ENCODE measurements around the gene AOPEP.
"Not testable (repeated sequence)": the region's sequence is repeated elsewhere in the genome, so short reads cannot be mapped to it uniquely, and the experiment has no call there.

The AOPEP gene

DNA sequence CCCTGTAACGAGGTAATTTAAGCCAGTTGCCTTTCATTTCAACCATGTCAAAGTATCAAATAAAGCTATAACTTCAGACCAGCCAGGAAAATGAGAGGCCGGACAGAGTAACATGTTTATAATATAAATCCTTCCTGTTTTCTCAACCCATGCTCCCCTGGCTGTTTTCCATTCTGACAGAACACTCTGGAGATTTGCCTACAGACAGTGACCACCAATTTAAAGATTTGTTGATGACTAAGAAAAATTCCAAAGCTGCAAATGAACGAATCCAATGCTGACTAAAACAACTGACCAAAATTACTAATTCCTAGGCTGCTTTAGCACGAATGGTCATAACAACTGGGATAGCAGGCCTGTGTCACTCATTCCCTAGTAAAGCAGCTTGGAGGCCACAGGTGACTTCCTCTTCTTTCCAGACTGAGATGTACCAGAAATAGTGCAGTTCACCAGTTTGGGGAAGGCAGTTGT lies 141.4 kb downstream of the AOPEP start:
- no peak for DNase-seq (ENCODE audit: low read depth in 2 of 3, low spot score in 2 of 3)

DNA sequence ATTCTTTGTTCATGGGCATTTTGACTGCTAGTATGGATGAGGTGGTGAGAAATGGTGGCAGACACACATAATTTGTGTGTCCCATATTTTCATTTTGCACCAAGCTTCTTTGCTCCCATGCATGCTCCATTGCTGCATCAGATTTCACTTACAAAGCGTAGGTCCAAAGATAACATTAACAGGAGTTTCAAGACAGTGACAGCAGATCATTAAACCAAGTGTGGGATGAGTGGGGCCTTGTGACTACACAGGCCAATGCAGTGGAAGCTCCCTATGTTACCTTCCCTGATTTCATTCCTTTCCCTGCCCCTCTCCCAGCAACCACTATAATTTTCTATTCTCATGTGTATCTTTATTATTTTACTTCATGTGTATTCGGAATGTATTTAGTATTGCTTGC lies 142.0 kb downstream of the AOPEP start:
- DNase-seq (ENCODE audit: low read depth in 2 of 3, low spot score in 2 of 3) = no peak

DNA sequence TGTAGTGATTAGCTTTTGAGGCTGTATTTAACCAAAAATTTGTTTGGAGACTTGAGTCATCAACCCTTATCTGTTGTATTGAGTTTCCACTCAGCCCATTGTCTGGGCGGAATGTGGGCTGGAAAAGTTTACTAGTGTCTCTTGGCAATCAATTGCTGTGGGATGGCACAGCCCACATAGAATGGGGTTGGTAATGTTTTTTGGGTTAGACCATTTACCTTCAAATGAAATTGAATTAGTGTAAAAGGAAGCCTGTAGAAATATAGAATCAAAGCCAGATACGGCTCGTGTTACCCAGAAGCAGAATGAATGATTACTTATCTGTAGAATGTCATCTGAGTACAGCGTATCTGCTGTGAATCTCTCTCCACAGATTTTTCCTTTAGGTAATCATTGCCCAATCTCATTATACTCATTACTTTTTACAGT lies 142.9 kb downstream of the AOPEP start:
- DNase-seq (ENCODE audit: low read depth in 2 of 3, low spot score in 2 of 3) = no peak

DNA sequence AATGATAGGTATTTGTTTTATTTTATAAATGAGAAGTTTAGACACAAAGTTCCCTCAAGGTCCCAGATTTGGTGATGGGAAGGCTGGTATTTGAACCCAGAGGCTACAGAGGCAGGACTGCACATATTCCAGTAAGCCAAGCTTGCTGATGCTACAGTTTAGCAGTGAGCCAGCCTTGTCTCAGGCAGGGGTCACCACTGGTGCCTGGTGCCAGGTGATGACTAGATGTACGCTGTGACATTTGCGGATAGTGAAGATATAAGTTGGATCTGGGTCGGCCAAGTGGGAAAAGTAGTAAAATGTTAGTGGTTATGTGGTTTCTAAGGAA lies 143.9 kb downstream of the AOPEP start:
- DNase-seq (ENCODE audit: low read depth in 2 of 3, low spot score in 2 of 3) = no peak

DNA sequence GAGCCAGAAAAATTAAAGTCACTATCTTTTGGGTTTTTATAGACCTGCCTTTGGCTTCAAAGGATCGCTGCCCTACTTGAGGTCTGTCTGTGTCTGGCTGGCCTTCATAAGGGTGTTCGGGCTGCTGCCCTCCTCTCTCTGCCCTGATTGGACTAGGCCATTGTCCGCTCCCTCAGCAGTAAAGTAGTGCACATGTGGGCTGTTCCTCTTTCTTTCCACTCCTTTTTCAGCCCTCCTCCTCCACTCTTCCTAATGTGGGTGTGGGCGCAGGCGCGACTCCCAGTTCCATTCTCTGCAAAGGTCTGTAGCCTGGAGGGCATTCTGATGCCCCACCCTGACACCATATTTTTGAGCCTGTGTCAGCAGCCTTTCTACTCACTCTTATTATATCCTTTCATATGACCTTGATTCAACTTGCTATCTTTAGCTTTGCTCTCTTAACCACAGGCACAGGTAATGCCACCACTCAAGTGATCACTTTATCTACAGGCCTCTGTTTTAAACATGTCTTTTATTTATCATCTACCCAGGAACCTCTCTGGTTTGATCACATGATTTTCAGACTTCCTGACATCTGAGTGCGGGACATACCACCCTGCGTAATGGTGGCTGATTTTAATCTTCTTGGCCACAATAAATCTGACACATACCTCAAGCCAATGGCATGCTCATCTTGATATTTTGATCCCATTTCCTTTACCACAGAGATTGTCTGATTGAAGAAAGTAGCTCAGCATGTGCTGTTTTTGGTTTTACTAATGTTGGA lies 144.5 kb downstream of the AOPEP start:
- no peak for DNase-seq (ENCODE audit: low read depth in 2 of 3, low spot score in 2 of 3)

DNA sequence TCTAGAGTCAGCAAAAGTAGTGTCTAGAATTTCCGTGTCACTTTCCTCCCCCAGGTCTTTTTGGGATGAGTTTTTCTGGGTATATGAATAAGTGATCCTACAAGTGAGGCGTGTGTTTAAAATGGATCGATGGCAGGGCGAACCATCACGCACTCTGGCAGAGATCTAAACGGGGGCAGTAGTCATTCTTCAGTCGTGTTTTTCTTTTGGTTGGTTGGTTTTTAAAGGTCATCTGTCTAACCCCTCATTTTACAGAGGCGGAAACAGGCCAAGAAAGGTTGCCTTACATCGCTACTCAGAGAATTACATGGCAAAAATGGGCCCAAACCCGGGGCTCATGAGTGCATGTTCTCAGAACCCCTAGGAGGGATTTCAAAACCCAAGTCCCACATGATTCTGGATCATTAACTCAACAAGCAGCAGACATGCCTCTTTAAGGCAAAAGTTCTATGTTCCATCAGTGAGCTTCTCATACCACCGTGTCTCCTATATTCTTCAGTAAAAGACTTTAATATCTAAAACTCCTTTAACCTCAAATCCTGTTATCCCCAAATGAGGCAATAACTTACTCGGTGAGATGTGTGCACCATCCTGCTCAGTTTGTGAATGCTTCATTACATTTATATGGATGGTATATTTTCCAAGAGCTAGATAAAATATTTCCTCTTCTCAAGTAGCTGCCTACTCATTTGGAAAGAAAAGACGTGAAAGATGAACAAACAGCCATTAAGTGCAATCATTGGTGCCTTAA lies 145.8 kb downstream of the AOPEP start:
- DNase-seq (ENCODE audit: low read depth in 2 of 3, low spot score in 2 of 3) = no peak

DNA sequence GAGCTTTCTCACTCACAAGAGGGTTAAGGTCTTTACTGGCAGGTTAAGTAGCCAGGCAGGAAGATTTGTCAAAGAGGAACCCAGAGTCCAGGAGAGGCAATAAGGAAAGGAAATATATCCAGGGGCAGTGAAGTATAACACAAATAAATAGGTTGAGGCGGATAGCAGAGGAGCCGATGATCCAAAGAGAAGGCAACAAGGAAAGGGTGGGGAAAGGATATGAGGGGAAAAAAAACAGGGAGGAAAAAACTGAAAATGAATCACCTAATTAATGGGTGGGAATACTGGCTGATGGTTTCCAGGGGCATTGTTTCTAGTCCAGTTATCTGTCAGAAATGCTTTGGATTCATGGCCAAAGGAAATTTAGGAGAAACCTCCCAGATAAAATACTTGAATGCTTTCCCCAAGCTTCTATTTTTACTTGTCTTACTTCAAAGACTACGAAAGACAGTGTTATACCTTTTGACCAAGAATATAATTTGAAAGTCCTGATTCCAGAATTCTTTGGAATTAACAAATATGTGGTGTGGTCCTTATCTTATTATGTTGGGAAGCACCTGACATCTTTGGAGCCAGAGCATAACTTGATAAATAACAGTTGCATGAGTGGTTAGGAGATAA lies 146.5 kb downstream of the AOPEP start:
- DNase-seq (ENCODE audit: low read depth in 2 of 3, low spot score in 2 of 3) = no peak

DNA sequence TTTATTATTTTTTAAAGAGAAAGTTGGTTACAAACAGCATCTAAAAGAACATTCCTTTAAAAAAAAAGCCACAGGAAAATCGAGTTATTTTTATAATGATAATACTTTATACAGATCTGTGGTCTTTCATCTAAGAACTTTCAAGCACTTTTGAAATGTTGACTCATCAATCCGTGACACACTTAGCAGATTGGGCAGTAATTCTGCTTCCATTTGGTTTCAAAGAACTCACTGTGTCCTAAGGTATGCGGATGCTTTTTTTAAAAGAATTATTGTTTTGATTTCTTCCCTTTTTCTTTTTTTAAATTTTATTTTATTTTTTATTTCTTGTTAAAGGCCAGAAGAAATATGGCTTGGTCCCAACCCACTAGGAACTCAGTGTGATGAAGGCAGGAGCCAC lies 147.8 kb downstream of the AOPEP start:
- DNase-seq (ENCODE audit: low read depth in 2 of 3, low spot score in 2 of 3) = no peak

DNA sequence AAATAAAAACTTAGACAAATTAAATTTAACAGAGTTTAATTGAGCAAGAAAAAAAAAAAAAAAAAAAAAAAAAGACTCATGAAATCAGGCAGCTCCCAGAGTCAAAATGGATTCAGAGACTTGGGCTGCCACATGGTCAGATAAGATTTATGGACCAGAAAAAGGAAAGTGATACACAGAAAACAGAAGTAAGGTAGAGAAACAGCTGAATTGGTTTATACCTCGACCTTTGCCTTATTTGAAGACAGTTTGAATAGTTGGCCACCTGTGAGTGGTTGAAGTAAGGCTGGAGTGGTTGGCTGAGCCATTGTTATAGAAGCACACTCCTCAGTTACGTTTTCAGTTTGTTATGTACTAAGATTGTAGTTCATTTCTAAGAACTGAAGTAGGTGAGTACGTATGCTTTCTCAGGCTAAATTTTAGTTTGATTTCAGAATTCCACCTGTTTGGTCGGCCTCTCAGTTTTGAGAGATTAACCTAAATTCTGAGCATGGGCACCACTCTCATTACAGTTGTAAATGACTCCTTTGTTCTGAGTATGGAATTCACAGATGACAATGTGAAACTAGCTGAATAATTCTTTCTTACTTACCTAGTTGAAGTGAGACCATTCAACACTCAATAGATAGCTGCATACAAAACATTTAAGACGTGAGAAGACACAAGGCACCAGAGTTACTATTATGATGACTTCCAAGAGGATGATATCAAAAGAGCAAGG lies 149.0 kb downstream of the AOPEP start:
- DNase-seq (ENCODE audit: low read depth in 2 of 3, low spot score in 2 of 3) = no peak

DNA sequence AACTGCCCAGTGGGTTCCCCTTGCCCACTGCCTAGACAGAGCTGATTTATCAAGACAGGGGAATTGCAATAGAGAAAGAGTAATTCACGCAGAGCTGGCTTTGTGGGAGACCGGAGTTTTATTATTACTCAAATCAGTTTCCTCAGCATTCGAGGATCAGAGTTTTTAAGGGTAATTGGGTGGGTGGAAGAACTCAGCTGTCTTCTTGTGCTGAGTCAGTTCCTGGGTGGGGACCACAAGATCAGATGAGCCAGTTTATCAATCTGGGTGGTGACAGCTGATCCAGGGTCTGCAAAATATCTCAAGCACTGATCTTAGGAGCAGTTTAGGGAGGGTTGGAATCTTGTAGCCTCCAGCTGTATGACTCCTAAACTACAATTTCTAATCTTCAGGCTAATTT lies 152.3 kb downstream of the AOPEP start:
- DNase-seq (ENCODE audit: low read depth in 2 of 3, low spot score in 2 of 3) = not testable (repeated sequence)

DNA sequence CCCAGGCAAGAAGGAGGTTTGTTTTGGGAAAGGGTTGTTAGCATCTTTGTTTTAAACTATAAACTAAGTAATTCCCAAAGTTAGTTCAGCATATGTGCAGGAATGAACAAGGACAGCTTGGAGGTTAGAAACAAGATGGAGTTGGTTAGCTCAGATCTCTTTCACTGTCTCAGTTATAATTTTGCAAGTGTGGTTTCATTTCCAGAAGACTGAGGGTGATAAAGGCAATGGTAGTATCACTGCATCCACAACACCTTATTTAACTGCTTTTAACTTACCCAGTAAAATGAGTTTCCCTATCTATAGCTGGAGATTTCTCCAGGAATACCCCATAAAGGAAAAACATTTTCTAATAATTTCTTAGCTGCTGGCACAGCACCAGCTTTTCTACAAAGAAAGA lies 152.7 kb downstream of the AOPEP start:
- no peak for DNase-seq (ENCODE audit: low read depth in 2 of 3, low spot score in 2 of 3)

DNA sequence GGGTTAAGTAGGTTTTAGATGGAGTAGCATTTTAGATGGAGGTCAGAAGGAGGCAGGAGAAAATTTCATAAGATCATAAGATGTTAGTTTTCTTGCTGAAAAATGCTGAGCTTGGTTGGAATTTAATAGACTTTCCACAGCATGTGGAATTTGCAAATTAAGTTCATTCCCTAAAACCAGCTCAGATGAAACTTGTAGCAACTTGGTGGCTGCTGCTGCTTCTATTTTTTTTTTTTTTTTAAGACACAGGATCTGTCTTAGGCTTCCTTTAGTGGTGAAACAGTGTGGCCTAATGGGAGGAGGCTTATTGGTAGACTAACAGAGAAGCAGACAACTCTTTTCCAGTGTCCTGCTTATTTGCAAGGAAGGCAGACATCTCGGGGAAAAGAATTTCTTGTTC lies 154.5 kb downstream of the AOPEP start:
- DNase-seq (ENCODE audit: low read depth in 2 of 3, low spot score in 2 of 3) = no peak

DNA sequence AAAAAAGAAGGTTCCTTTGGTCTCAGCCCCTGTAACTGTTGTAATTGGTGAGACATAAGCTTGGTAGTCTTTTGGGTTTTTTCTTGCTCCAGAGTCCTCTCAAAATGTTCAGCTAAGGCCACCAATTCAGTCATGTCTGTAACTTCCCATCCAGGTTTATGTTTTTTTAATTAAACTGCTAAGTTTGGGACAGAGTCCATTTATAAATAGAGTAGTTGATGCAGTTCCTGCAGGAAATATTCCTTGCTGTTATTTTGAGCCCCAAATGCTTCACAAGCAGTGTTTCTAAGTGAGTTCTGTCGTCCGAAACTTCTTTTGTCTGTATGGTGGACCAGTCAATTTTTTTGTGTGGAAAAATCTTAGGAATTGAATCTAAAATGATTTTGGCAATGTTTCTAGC lies 155.0 kb downstream of the AOPEP start:
- no peak for DNase-seq (ENCODE audit: low read depth in 2 of 3, low spot score in 2 of 3)

DNA sequence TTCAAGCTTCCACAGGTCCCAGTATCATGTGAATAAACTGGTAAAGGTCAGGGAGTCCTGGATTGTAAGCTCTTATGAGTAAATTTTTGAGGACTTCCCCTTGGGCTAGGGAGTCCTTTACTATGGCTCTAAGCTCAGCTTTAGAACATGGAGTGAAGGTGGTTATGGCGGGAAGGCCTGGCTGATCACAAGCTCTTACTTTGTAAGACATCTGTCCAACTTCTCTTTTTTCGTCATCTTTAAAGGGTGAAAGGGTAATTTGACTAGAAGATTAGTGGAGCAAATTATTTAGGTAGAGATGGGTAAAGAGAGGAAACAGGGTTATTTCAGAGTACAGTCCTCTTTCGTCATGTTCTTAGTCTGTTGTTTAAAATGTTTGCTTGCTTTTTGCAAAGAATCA lies 155.4 kb downstream of the AOPEP start:
- DNase-seq (ENCODE audit: low read depth in 2 of 3, low spot score in 2 of 3) = no peak

DNA sequence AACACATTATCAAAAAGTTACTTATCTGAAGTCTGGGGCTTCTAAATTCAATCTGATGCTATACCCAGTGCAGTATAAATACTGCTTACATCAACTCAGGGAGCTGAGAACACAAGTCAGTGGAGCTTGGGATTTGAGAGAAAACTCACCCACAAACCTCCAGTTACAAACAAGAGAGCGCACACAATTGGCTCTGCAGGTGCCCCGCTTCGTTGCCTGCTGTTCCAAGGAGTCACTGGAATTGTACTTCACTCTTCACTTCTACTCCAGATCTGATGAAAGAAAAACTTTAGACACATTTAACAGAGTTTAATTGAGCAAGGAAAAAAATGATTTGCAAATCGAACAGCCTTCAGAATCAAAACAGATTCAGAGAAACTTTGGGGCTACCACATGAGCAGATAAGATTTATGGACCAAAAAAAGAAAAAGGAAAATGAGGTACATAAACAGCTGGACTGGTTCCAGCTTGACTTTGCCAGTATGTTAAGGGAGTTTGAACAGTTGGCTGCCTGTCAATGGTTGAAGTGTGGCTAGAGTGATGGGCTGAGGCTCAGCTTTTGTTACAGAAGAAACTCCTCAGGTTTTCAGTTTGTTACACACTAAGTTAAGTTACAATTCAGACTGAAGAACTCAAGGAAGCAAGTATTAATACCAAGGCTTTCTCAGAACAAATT lies 156.6 kb downstream of the AOPEP start:
- DNase-seq (ENCODE audit: low read depth in 2 of 3, low spot score in 2 of 3) = no peak

DNA sequence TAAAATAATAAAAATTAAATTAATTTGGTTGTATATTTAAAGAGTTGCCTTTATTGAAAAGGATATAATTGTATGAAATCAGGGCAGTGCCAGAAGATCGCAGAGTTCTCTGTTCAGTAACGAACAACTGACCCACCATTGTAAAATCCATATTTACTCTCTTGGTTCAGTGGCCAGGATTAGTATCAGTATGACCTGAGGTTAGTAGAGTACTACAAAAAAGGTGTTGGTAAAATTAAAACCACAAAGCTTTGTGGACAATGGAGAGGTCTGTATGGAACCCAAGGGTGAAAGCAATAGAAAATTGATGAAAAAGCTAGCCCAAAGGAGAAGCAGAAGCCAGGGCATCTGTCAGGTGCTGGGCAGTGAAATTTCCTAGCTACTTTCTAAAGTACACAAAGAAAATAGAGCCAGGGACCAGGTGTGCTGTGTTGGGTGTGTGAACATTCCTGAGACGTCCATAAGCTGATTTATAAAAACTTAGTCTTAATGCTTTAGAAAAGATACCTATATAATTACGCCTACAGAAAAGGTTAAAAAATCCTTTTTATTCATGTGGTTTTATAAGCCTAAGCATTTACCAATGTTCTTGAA lies 159.5 kb downstream of the AOPEP start:
- DNase-seq (ENCODE audit: low read depth in 2 of 3, low spot score in 2 of 3) = no peak

DNA sequence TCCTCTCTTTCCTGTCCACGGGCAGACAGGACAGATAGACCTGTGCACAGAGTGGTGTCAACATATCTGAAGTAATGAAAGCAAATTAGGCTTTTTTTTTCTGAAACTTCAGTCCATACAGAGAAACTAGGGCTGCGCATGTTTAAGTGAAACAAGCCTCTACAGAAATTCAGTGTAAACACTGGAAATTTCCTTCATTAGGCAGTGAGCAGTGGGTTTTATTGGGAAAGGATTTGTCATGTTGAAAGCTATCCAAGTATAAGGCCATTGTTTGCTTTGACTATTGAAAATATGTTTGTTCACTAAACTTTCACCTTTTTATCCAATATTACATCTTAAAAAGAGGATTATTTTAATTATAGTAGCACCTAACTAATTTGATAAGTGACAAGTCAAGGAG lies 161.2 kb downstream of the AOPEP start:
- no peak for DNase-seq (ENCODE audit: low read depth in 2 of 3, low spot score in 2 of 3)

DNA sequence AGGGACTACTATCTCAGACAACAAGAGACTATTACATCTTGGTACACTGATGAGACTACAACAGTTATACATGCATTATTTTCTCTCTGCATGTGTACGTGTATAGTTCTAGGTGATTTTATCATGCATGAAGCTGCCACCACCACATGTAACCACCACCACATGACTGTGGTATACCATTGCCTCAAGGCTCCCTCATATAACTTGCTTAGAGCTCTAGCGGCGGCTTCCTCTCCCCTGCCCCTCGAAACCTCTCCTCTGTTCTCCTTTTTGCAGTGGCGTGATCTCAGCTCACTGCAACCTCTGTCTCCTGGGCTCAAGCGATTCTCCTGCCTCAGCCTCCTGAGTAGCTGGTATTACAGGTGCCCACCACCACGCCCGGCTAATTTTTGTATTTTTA lies 162.3 kb downstream of the AOPEP start:
- no peak for DNase-seq (ENCODE audit: low read depth in 2 of 3, low spot score in 2 of 3)

DNA sequence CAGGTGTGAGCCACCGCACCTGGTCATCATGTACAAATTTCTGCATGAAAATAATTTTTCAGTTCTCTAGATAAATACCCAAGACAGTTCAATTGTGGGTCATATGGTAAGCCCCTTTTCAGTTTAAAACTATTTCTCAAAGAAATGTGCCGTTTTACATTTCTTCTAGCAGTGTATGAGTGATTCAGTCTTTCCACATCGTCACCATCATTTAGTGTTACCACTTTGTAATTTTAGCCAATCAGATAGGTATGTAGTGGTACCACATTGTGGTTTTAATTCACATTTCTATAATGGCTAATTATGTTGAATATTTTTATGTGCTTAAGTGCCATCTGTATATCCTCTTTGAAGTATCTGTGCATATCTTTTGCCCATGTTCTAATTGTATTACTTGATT lies 163.1 kb downstream of the AOPEP start:
- no peak for DNase-seq (ENCODE audit: low read depth in 2 of 3, low spot score in 2 of 3)

DNA sequence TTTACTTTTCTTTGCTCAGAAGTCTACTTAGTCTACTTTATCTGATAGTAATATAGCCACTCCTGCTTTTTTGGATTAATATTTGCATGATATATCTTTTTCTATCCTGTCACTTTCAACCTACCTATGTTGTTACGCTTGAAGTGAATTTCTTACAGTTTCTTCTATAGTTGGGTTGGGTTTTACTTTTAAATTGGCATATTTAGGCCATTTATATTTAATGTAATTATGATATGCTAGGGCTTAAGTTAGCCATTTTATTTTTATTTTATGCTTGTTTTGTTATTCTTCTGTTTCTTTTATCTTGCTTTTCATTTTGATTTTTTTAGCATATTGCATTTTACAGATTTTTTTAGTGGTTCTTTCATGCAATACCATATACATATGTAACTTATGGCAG lies 164.7 kb downstream of the AOPEP start:
- DNase-seq (ENCODE audit: low read depth in 2 of 3, low spot score in 2 of 3) = no peak

DNA sequence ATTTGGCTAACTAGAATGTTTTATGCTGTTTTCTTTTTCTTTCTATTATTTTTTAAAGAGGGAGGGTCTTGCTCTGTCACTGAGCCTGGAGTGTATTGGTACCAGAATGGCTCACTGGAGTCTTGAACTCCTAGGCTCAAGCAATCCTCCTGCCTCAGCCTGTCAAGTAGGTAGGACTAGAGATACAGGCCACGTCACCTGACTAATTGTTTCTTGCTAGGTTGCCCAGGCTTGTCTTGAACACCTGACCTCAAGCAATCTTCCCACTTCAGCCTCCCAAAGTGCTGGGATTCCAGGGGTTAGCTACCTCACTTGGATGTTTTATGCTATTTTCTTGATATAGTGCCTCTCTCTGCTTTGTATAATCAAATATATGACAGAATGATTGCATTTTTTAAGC lies 166.2 kb downstream of the AOPEP start:
- no peak for DNase-seq (ENCODE audit: low read depth in 2 of 3, low spot score in 2 of 3)
